ENCODE results near the gene SLC6A18.
"Not testable (repeated sequence)": the region's sequence is repeated elsewhere in the genome, so short reads cannot be mapped to it uniquely, and the experiment has no call there.

Gene SLC6A18

GRCh38 chr5:1215320-1216096 lies 9.7 kb upstream of the SLC6A18 start:
- no peak for DNase-seq (ENCODE audit: low spot score)

GRCh38 chr5:1216211-1216917 lies 8.8 kb upstream of the SLC6A18 start:
- no peak for DNase-seq (ENCODE audit: low spot score)

- no peak for DNase-seq (ENCODE audit: low spot score)
Observed at GRCh38 chr5:1216918-1217295, 8.3 kb upstream of the SLC6A18 start.

- DNase-seq (ENCODE audit: low spot score), result no peak
Observed at GRCh38 chr5:1217596-1218206, 7.5 kb upstream of the SLC6A18 start.

GRCh38 chr5:1218351-1219080 lies 6.7 kb upstream of the SLC6A18 start:
- DNase-seq (ENCODE audit: low spot score), result no peak

GRCh38 chr5:1219098-1219767 lies 5.9 kb upstream of the SLC6A18 start:
- DNase-seq (ENCODE audit: low spot score), result no peak

- no peak for DNase-seq (ENCODE audit: low spot score)
Observed at GRCh38 chr5:1219768-1220100, 5.4 kb upstream of the SLC6A18 start.

- no peak for DNase-seq (ENCODE audit: low spot score)
Observed at GRCh38 chr5:1220351-1220750, 4.8 kb upstream of the SLC6A18 start.

- no peak for DNase-seq (ENCODE audit: low spot score)
Observed at GRCh38 chr5:1220831-1221230, 4.3 kb upstream of the SLC6A18 start.

GRCh38 chr5:1221721-1222120 lies 3.5 kb upstream of the SLC6A18 start:
- DNase-seq (ENCODE audit: low spot score), result no peak

GRCh38 chr5:1222147-1222546 lies 3.0 kb upstream of the SLC6A18 start:
- no peak for DNase-seq (ENCODE audit: low spot score)

- no peak for DNase-seq (ENCODE audit: low spot score)
Observed at GRCh38 chr5:1222621-1223277, 2.4 kb upstream of the SLC6A18 start.

GRCh38 chr5:1223278-1223670 lies 1.9 kb upstream of the SLC6A18 start:
- DNase-seq (ENCODE audit: low spot score), result no peak

GRCh38 chr5:1224631-1225030 lies 550 bp upstream of the SLC6A18 start:
- no peak for DNase-seq (ENCODE audit: low spot score)

- DNase-seq (ENCODE audit: low spot score), result no peak
Observed at GRCh38 chr5:1226231-1226630, 1.1 kb downstream of the SLC6A18 start.

- no peak for DNase-seq (ENCODE audit: low spot score)
Observed at GRCh38 chr5:1226839-1227581, 1.8 kb downstream of the SLC6A18 start.

GRCh38 chr5:1227667-1228066 lies 2.5 kb downstream of the SLC6A18 start:
- no peak for DNase-seq (ENCODE audit: low spot score)

GRCh38 chr5:1228120-1228519 lies 2.9 kb downstream of the SLC6A18 start:
- DNase-seq (ENCODE audit: low spot score), result no peak

- DNase-seq (ENCODE audit: low spot score), result not testable (repeated sequence)
Observed at GRCh38 chr5:1229023-1229422, 3.8 kb downstream of the SLC6A18 start.

- DNase-seq (ENCODE audit: low spot score), result no peak
Observed at GRCh38 chr5:1229822-1230221, 4.6 kb downstream of the SLC6A18 start.
